VCaP (cell line): ENCODE data around the gene GTF2IRD1.
"Not testable (repeated sequence)": the region's sequence is repeated elsewhere in the genome, so short reads cannot be mapped to it uniquely, and the experiment has no call there.

Experiments used
- H3K27ac ChIP-seq: fragments of 450-650 bp; 2 replicates; pipeline ENCODE4 v1.5.1; 2017
- CTCF ChIP-seq: fragments of 450-650 bp; conservative IDR thresholded peaks from 2 replicates; pipeline ENCODE4 v1.5.1; 2017; ENCODE audit warnings: mild to moderate bottlenecking, moderate library complexity

GTF2IRD1 gene

DNA sequence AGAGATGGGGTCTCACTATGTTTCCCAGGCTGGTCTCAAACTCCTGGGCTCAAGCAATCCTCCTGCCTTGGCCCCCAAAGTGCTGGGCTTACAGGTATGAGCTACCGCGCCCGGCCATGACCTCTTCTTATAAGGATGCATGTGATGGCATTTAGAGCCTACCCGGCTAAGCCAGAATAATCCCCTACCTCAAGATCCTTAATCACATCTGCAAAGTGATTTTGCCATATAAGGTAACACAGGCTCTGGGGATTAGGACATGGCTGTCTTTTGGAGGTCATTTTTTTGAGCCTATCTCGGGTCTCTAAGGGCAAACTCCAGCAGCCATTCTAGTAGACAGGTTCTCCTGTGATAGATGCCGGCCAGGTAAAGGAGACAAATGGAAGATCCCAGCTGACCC is 39.6 kb downstream of the GTF2IRD1 start:
- no peak overlapping the region for H3K27ac ChIP-seq
- no peak for TF ChIP-seq CTCF

GRCh38 chr7:74494076-74494548 is 40.4 kb downstream of the GTF2IRD1 start:
- no peak overlapping the region for H3K27ac ChIP-seq
- TF ChIP-seq CTCF, result no peak

- no peak for TF ChIP-seq CTCF
- no peak overlapping the region for H3K27ac ChIP-seq
Observed at GRCh38 chr7:74495112-74496086, 41.7 kb downstream of the GTF2IRD1 start.

- H3K27ac ChIP-seq, result no peak overlapping the region
- TF ChIP-seq CTCF, result no peak
Observed at GRCh38 chr7:74496272-74496671, 42.6 kb downstream of the GTF2IRD1 start.

DNA sequence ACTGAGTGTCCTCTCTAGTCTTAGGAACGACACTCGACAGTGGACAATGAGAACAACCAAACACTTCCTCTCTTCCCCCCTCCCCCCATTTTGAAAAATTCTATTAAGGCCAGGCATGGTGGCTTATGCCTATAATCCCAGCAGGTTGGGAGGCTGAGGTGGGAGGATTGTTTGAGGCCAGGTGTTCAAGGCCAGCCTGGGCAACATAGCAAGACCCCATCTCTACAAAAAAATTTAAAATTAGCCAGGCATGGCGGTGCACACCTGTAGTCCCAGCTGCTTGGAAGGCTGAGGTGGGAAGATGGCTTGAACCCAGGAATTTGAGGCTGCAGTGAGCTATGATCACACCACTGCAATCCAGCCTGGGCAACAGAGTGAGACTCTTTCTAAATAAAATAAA is 43.1 kb downstream of the GTF2IRD1 start:
- H3K27ac ChIP-seq, result not testable (repeated sequence)

DNA sequence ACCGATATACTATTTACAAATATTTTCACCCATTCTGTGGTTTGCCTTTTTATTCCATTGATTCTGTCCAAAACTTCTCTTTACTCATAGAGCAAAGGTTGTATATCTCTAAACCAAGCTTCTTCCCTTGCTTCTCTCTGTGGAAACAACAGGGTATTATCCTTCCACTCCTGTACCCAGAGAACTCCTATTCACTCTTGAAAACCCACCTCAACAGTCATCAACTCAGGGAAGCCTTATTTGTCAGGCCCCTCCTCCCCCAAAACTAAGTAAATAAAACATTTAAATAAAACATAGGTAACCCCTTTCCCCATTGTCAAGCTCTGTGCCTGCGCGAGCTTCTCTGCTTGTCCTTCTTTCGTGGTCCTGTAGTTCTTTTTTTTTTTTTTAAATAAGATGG is 44.6 kb downstream of the GTF2IRD1 start:
- TF ChIP-seq CTCF, result no peak
- H3K27ac ChIP-seq, result no peak overlapping the region

GRCh38 chr7:74498996-74499834 is 45.5 kb downstream of the GTF2IRD1 start:
- no peak for TF ChIP-seq CTCF
- H3K27ac ChIP-seq, result no peak overlapping the region
